GM12872 (cell line): ENCODE results near the gene MINDY4B.

Experiments used
- CTCF ChIP-seq: IDR thresholded peaks from 3 replicates; pipeline ENCODE4 v1.5.1; 2011; ENCODE audit warnings: low read depth, mild to moderate bottlenecking, low read length, moderate library complexity; ENCODE audit not compliant: insufficient read depth

MINDY4B gene

DNA sequence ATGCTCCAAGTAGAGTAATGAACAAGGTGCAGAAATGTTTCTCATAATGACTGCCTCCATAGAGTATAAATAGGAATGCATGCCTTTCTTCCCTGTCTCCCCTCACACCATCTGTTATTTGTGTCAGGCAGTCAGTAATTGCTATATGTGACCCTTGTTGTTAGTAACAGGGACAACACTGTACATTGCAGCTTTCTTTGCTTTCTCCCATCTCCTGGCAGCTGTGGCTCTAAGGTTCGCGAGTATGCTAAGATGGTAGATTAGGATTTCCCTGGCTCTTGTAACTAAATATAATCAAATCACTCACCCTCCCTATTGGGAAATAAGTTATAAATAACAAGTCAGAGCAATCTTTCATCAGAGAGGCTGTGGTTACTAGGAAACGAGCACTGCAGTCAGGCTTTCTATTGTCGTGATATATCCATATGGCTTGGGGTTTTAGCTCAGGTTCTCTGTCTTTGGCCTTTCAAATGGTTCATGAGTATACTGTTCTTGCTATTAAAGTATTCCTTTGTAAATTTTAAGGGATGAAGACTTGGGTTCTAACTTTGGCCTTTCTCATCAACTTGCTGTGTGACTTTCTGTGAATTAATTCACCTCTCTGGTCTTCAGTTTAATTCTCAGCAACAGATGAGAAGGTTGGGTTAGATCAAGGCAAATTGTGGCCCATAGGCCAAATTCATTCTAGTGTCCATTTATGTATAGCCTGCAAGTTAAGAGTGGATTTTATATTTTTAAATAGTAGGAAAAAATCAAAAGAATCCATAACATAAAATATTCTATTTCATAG lies 8.1 kb upstream of the MINDY4B start:
- no peak for TF ChIP-seq CTCF

DNA sequence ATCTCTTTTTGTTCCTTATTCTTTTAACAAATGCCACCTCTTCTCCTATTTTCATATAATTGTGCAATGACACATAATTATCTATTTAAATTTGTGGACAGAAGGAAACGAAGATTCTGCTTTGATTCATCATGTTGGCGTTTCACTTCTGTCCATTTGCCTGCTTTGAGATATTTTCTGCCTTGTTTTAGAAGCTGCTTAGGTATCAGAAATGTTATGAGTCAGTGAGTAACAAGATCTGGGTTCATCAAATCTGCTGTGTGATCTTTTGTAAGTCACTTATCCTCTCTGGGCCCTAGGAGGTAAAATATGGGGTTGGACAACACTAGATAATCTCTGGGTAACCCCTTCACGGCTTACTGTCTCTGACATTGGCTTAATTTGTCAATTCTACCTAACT lies 7.3 kb upstream of the MINDY4B start:
- no peak for TF ChIP-seq CTCF

- TF ChIP-seq CTCF = no peak
These were observed 6.5 kb upstream of the MINDY4B start for GRCh38 chr3:150911771-150912170.

DNA sequence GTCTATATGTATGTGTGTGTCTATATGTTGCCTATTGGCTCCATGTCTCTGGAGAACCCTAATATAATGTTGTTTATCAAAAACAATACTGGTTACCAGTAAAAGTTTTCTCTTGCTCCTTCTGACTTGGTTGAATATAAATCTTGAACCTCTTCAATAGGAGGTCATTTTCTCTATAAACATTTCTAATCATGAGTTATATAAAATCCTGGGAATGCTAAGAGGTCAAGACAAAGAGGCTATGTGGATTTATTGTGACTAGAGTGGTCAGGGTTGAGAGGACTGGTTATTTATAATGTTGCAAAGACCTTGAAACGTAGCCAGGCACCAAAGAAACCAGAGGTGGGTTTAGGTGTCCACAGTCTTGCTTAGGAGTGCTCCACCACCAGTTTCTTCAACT lies 1.2 kb upstream of the MINDY4B start:
- no peak for TF ChIP-seq CTCF

GRCh38 chr3:150905746-150906145 lies 507 bp upstream of the MINDY4B start:
- no peak for TF ChIP-seq CTCF

DNA sequence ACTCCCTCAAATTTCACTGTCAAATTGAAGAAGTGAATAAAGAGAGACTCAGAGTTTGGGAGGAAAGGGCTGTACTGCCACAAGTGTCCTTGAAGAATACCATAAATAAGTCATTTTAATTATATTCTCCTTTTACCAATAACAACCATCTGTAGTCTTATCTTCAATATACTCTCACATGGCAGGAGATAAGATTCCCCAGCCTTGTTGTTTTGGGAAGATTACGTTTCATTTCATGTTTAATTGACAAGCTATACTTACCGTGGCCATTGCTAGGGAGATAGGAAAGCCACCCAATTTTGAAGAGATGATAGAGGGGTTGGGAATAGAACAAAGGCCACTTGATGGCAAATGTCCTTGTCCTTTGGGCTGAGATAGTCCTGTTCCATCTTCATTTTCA lies 2.3 kb downstream of the MINDY4B start:
- TF ChIP-seq CTCF = no peak

DNA sequence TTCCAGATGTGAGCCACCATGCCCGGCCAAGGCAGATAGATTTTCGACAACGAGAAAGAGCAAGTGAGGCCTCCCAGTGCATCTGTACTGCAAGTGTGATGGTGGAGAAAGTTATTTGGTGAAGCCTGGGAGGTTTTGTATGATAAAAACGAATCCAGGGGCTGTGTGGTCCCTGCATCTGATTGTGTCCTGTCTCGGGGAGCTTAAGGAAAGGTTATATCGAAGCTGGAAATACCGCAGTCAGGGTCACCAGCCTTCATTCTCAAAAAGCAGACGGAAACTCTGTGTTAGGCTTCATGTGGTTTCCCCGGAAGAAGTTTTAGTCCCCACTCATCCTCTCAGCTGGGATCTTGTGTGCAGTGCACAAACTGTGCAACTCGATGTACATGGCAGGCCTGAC lies 3.4 kb downstream of the MINDY4B start:
- no peak for TF ChIP-seq CTCF

DNA sequence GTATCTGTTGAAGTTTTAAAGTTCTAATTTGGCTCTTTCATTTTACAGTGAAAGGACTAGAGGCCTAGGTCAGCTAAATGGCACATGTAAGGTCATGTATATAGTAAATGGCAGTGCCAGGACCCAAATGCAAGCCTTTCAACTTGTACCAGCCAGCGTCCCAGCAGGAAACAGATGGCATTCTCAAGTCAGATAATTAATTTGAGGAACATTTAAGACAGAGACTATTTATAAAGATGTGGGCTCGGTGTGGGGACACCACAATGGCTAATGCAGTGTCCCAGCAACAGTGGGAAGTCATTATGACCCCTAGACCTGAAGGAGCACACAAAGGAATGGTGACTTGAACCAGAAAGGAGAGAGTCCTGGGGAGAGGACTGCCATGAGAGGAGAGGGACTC lies 6.1 kb downstream of the MINDY4B start:
- no peak for TF ChIP-seq CTCF
